Measurements from ENCODE around the gene PXMP4.

Gene PXMP4

GRCh38 chr20:33716498-33716897 is 3.6 kb downstream of the PXMP4 start:
- no peak for DNase-seq (ENCODE audit: low read depth)
- H3K4me3 ChIP-seq (replicated peaks; ENCODE audit: low read depth, low read length): no peak overlapping the region
- no peak for TF ChIP-seq CTCF (IDR thresholded peaks at IDR 0.05; ENCODE audit: low read length, missing control alignments)

GRCh38 chr20:33713865-33714367 is 6.2 kb downstream of the PXMP4 start:
- TF ChIP-seq CTCF (IDR thresholded peaks at IDR 0.05; ENCODE audit: low read length, missing control alignments): no peak
- H3K4me3 ChIP-seq (replicated peaks; ENCODE audit: low read depth, low read length): no peak overlapping the region
- no peak for DNase-seq (ENCODE audit: low read depth)

GRCh38 chr20:33711446-33711738 is 8.7 kb downstream of the PXMP4 start:
- TF ChIP-seq CTCF (IDR thresholded peaks at IDR 0.05; ENCODE audit: low read length, missing control alignments): no peak
- DNase-seq (ENCODE audit: low read depth): no peak
- H3K4me3 ChIP-seq (replicated peaks; ENCODE audit: low read depth, low read length): no peak overlapping the region

- no peak for TF ChIP-seq CTCF (IDR thresholded peaks at IDR 0.05; ENCODE audit: low read length, missing control alignments)
- no peak overlapping the region for H3K4me3 ChIP-seq (replicated peaks; ENCODE audit: low read depth, low read length)
- no peak for DNase-seq (ENCODE audit: low read depth)
Observed at GRCh38 chr20:33710681-33711445, 9.2 kb downstream of the PXMP4 start.

GRCh38 chr20:33709905-33710541 is 10.1 kb downstream of the PXMP4 start:
- DNase-seq (ENCODE audit: low read depth): no peak
- TF ChIP-seq CTCF (IDR thresholded peaks at IDR 0.05; ENCODE audit: low read length, missing control alignments): no peak
- H3K4me3 ChIP-seq (replicated peaks; ENCODE audit: low read depth, low read length): no peak overlapping the region

GRCh38 chr20:33709398-33709797 is 10.7 kb downstream of the PXMP4 start:
- no peak overlapping the region for H3K4me3 ChIP-seq (replicated peaks; ENCODE audit: low read depth, low read length)
- no peak for TF ChIP-seq CTCF (IDR thresholded peaks at IDR 0.05; ENCODE audit: low read length, missing control alignments)
- DNase-seq (ENCODE audit: low read depth): no peak

Data from fibroblast of pulmonary artery (primary cell).